Measurements from ENCODE around the gene CYP2F1. TPM values are rescaled to one million over a fixed set of nuclear protein-coding genes. Genes with fewer than 3 reads are reported as not detected.

CYP2F1 gene
- total RNA-seq, 1 donor from 2014 or later: 3.1 TPM

Other genes starting within 250 kb of the CYP2F1 start
- gene CYP2A7, start 232.2 kb upstream of the CYP2F1 start, total RNA-seq: not detected
- gene CYP2B6, start 123.2 kb upstream of the CYP2F1 start, total RNA-seq: not detected
- gene CYP2A13, start 26.0 kb upstream of the CYP2F1 start, total RNA-seq: not detected
- gene CYP2S1, start 78.8 kb downstream of the CYP2F1 start, total RNA-seq: 11.0 TPM
- gene AXL, start 104.8 kb downstream of the CYP2F1 start, total RNA-seq: 57.3 TPM
- gene HNRNPUL1, start 149.9 kb downstream of the CYP2F1 start, total RNA-seq: 119 TPM
- gene CCDC97, start 195.7 kb downstream of the CYP2F1 start, total RNA-seq: 21.2 TPM
- gene TGFB1, start 239.5 kb downstream of the CYP2F1 start, total RNA-seq: 12.2 TPM
- 3.4 TPM for gene B9D2, start 249.7 kb downstream of the CYP2F1 start, total RNA-seq